Fibroblast of the conjunctiva (primary cell): ENCODE measurements around the gene REM2.
"Not testable (repeated sequence)": the region's sequence is repeated elsewhere in the genome, so short reads cannot be mapped to it uniquely, and the experiment has no call there.

ENCODE experiments used
- DNase-seq: peaks from one replicate; pipeline ENCODE4 v3.0.0-alpha.2; 2010; ENCODE audit warnings: low read depth

REM2 gene

GRCh38 chr14:22848351-22849164, 34.5 kb upstream of the REM2 start:
- DNase-seq: peak; percentile 96

DNA sequence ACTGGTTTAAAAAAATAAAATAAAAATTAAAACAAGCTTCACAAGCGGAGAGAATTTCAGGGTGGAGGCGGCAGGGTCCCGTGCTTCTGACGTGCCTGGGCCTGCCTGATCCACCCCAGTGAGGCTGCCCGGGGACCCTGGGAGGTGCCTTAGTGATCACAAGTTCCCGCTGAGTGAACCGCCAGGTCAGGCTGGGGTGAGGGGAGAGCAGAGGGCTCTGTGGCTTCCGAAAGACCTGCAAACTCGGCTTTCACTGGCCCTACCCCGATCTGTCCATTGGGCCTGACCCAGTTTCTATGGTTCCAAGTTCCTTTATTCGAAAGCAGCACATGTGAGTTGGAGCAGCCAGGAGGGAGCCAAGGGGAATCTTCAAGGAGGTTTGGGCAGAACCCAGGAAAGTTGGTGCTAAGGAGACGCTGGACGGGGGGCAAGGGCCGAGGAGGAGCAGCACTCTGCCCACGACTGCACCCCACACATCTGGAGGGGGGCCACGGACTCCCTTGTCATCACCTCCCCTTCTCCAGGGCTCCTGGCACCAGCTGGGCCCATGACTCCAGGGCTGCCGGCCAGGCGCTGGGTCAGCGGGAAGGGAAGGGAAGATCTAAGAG, 33.7 kb upstream of the REM2 start:
- DNase-seq: peak; percentile 82

GRCh38 chr14:22850944-22851764, 31.9 kb upstream of the REM2 start:
- DNase-seq: peak; percentile 91

- not testable (repeated sequence) for DNase-seq
Observed at GRCh38 chr14:22852178-22852577, 30.8 kb upstream of the REM2 start.

DNA sequence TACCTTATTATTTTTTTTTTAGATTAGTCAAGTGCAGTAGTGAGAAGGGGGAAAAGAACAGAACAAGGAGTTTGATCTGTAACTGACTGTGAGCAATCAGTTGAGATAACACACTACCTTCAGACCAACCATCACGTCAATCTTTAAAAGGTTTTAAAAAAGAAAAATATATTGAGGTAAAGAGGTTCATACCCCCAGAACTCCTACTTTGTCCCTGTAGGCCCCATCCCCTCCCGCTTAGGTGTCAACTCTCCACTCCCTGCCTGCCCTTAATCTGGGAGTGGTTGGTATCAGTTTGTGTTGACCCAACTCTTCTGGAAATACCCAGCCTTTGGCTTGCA, 30.5 kb upstream of the REM2 start:
- no peak for DNase-seq

DNA sequence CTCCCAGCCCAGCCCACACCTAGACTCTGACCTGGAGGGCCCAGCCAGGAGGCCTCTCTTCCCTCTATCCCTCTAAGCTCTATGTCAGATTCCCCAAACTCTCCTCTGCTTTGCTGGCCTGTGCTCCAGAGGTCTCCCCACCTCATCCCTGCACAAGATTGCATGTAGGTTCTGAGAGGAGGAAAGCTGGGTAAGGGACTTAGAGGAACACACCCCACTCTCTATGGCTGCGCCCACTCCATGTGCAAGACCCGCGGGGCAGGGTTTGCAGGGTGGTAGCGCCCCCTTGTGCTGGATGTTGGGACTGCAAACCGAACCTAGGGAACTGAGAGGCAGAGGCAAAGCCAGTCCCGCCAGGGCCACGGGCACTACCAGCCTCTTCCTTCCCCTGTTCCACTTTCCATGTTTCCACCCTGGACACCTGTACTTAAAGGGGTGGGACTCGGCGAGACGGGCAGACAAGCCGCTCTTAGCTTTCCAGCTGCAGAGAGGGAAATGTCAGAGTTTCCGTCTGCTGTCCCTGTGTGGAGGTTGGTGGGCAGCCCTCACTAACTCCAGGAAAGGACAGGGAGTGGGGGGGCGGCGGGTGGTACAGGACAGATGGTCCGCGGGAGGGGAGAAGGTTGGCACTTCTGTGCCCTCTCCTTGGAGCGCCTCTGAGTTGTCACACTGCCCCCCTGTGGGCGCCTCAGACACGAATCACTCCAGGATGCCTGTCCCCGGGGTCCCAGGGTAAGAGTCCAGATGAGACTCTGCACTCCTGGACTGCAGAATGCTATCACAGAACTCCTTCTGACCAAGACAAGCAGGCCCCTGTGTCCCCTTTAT, 29.9 kb upstream of the REM2 start:
- peak; percentile 81 for DNase-seq

- not testable (repeated sequence) for DNase-seq
Observed at GRCh38 chr14:22854296-22854695, 28.7 kb upstream of the REM2 start.

GRCh38 chr14:22854963-22855724, 27.9 kb upstream of the REM2 start:
- DNase-seq: no peak

DNA sequence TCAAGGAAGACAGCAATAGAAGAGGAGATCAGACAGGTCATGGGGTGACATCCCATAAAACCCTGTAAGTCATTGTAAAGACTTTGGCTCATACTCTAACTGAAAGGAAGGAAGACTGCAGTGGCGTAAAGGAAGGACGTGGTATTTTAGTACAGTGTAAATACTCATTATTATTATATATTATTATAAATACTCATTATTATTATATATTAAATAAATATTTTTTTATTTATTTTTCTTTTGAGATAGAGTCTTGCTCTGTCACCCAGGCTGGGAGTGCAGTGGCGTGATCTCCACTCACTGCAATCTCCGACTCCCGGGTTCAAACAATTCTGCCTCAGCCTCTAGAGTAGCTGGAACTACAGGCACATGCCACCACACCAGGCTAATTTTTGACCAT, 26.6 kb upstream of the REM2 start:
- no peak for DNase-seq

DNA sequence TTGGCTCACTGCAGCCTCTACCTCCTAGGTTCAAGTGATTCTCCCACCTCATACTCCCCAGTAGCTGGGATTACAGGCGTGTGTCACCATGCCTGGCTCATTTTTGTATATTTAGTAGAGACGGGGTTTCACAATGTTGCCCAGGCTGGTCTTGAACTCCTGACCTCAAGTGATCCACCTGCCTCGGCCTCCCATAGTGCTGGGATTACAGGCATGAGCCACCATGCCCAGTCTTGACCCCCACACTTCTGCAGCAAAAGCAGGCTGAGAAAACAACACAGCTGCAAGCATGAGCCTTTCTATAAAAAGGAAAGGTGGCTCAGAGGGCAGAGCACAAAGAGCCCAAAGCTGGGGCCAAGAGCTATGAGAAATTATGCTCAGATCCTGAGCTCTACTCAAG, 22.6 kb upstream of the REM2 start:
- DNase-seq: not testable (repeated sequence)

GRCh38 chr14:22861651-22862050, 21.4 kb upstream of the REM2 start:
- no peak for DNase-seq

GRCh38 chr14:22864979-22865378, 18.0 kb upstream of the REM2 start:
- no peak for DNase-seq

DNA sequence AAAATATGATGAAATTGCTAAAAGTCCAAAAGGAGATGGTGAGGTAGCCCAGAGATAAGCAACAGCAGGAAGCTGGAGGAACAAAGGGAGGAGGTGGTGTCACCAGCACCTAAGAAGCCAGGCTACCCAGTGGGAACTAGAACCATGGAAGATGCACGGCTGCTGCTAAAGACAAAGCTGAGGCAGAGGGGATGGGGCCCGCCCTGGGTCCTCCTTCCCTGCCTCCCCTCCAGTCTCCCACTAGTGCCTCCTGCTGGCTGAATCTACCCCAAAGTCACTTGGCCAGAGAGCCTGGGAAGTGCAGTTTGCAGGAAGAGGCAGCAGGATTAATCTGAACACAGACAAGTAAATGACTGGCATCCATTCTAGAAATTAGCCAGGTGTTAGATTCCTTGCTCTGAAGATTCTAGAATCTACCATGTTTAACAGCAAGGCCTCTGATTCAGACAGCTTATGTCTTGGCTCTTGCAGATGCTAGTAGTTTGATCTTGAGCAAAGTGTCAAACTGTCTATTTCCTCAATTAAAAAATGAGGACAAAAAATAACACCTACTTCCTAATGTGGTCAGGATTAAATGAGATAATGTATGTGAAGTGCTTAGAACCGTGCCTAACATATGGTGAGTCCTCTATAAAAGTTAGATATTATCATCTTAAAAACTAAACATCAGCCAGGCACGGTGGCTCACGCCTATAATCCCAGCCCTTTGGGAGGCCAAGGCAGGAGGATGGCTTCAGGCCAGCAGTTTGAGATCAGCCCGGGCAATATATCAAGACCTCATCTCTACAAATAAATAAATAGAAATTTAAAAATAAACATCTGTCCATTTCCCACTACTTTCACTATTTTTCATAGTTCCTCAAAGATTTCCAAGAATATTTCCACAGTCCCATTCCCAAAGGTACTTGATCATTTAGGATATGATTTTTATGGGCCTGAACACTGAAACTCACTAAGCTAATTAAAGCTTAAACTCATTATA, 17.3 kb upstream of the REM2 start:
- DNase-seq: no peak

GRCh38 chr14:22866874-22867273, 16.1 kb upstream of the REM2 start:
- DNase-seq: no peak

DNA sequence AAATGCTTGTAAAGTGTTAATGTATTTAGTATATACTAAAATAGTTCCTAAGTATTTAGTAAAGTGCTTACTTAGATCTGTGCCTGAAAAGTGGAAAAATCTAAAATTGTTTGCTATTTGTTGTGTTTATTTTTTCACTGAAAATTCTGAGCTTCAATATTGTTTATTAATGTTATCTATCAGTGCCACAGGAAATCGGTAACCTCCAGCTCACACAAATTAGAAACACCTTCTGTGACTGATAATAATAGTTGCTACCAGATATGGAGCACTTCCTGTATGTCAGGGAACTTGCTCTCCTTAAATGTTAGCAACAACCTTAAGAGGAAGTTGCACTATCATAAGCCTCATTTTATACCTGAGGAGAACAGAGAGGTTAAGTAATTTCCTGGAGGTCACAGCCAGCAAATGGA, 12.2 kb upstream of the REM2 start:
- DNase-seq: no peak

DNA sequence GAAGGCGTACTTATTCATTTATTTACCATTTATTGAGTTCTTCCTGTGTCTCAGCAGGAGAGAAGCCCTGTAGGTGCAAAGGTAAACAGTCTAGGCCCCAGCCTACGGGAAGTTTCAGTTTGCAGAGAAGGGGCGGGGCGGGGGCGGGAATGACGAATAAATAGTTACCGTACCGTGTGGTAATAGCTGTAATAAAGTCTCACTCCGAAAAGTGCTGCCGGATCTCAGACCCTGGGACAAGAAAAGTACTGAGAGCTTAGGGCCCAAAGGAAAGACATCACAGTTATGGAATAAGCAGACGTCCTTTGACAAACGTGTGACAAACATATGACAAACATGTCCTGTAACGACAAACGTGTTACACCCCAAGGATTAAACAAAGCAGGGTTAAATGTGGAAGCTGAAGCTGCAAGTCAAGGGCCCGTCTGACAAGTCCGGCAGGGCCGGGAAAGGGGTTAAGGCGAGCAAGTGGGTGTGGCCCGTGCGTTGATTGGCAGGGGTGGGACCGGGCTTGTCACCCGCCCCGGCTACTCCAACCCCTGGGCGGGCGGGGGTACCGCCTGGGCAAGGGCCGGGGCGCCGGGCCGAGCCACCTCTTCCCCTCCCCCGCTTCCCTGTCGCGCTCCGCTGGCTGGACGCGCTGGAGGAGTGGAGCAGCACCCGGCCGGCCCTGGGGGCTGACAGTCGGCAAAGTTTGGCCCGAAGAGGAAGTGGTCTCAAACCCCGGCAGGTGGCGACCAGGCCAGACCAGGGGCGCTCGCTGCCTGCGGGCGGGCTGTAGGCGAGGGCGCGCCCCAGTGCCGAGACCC, 11.6 kb upstream of the REM2 start, which contains the start of gene LRP10:
LRP10 (plus strand) TSS at position 517 of the 809 bp plus-strand sequence. CDS start 564 bp downstream, outside the sequence.
- DNase-seq: peak; percentile 85

- DNase-seq: peak; percentile 62
Observed at GRCh38 chr14:22872033-22872832, 10.8 kb upstream of the REM2 start.
